Measurements from ENCODE around the gene RMDN2.

RMDN2 gene

GRCh38 chr2:37885329-37885993, 39.6 kb upstream of the RMDN2 start:
- Histone ChIP-seq H3K9ac (ENCODE audit: low read depth in 1 of 2, low read length in 2 of 2) (no peak overlapping the region), H3K27me3 (ENCODE audit: control insufficient read depth in 2 of 2, insufficient read depth in 2 of 2, low read length in 2 of 2) (peaks cover 0 to 3% of the 10 kb centered on the region in 2 donors), H3K9me3 (ENCODE audit: control insufficient read depth in 2 of 2, low read length in 2 of 2) (no peaks in the 10 kb centered on the region), H3K27ac (ENCODE audit: low read depth in 2 of 2, low read length in 2 of 2) (no peak overlapping the region), H3K4me1 (ENCODE audit: control insufficient read depth in 2 of 2, insufficient read depth in 2 of 2, low read length in 2 of 2) (no peaks in the 10 kb centered on the region), H3K4me3 (ENCODE audit: low read length in 2 of 2) (no peak overlapping the region), H3K36me3 (ENCODE audit: control insufficient read depth in 2 of 2, insufficient read depth in 2 of 2, low read length in 2 of 2) (no peaks in the 10 kb centered on the region)

- no peak overlapping the region for H3K4me3 ChIP-seq (ENCODE audit: low read length in 2 of 2)
- no peaks in the 10 kb centered on the region for H3K9me3 ChIP-seq (ENCODE audit: control insufficient read depth in 2 of 2, low read length in 2 of 2)
- H3K27ac ChIP-seq (ENCODE audit: low read depth in 2 of 2, low read length in 2 of 2): no peak overlapping the region
- no peaks in the 10 kb centered on the region for H3K27me3 ChIP-seq (ENCODE audit: control insufficient read depth in 2 of 2, insufficient read depth in 2 of 2, low read length in 2 of 2)
- no peak overlapping the region for H3K9ac ChIP-seq (ENCODE audit: low read depth in 1 of 2, low read length in 2 of 2)
- no peaks in the 10 kb centered on the region for H3K36me3 ChIP-seq (ENCODE audit: control insufficient read depth in 2 of 2, insufficient read depth in 2 of 2, low read length in 2 of 2)
- H3K4me1 ChIP-seq (ENCODE audit: control insufficient read depth in 2 of 2, insufficient read depth in 2 of 2, low read length in 2 of 2): peaks cover 0 to 5% of the 10 kb centered on the region in 2 donors
These were observed 38.3 kb upstream of the RMDN2 start for GRCh38 chr2:37886745-37887144.

GRCh38 chr2:37887286-37887685, 37.8 kb upstream of the RMDN2 start:
- Histone ChIP-seq H3K36me3 (ENCODE audit: control insufficient read depth in 2 of 2, insufficient read depth in 2 of 2, low read length in 2 of 2) (no peaks in the 10 kb centered on the region), H3K9ac (ENCODE audit: low read depth in 1 of 2, low read length in 2 of 2) (no peak overlapping the region), H3K9me3 (ENCODE audit: control insufficient read depth in 2 of 2, low read length in 2 of 2) (no peaks in the 10 kb centered on the region), H3K27ac (ENCODE audit: low read depth in 2 of 2, low read length in 2 of 2) (no peak overlapping the region), H3K4me1 (ENCODE audit: control insufficient read depth in 2 of 2, insufficient read depth in 2 of 2, low read length in 2 of 2) (peaks cover 0 to 5% of the 10 kb centered on the region in 2 donors), H3K27me3 (ENCODE audit: control insufficient read depth in 2 of 2, insufficient read depth in 2 of 2, low read length in 2 of 2) (no peaks in the 10 kb centered on the region), H3K4me3 (ENCODE audit: low read length in 2 of 2) (no peak overlapping the region)

- Histone ChIP-seq H3K27ac (ENCODE audit: low read depth in 2 of 2, low read length in 2 of 2) (no peak overlapping the region), H3K36me3 (ENCODE audit: control insufficient read depth in 2 of 2, insufficient read depth in 2 of 2, low read length in 2 of 2) (no peaks in the 10 kb centered on the region), H3K4me3 (ENCODE audit: low read length in 2 of 2) (no peak overlapping the region), H3K4me1 (ENCODE audit: control insufficient read depth in 2 of 2, insufficient read depth in 2 of 2, low read length in 2 of 2) (peaks cover 0 to 5% of the 10 kb centered on the region in 2 donors), H3K9me3 (ENCODE audit: control insufficient read depth in 2 of 2, low read length in 2 of 2) (no peaks in the 10 kb centered on the region), H3K27me3 (ENCODE audit: control insufficient read depth in 2 of 2, insufficient read depth in 2 of 2, low read length in 2 of 2) (no peaks in the 10 kb centered on the region), H3K9ac (ENCODE audit: low read depth in 1 of 2, low read length in 2 of 2) (no peak overlapping the region)
These were observed 34.1 kb upstream of the RMDN2 start for GRCh38 chr2:37890893-37891495.

- no peak overlapping the region for H3K4me3 ChIP-seq (ENCODE audit: low read length in 2 of 2)
- peaks cover 3 to 5% of the 10 kb centered on the region in 2 donors for H3K4me1 ChIP-seq (ENCODE audit: control insufficient read depth in 2 of 2, insufficient read depth in 2 of 2, low read length in 2 of 2)
- H3K9ac ChIP-seq (ENCODE audit: low read depth in 1 of 2, low read length in 2 of 2): no peak overlapping the region
- H3K27me3 ChIP-seq (ENCODE audit: control insufficient read depth in 2 of 2, insufficient read depth in 2 of 2, low read length in 2 of 2): no peaks in the 10 kb centered on the region
- no peak overlapping the region for H3K27ac ChIP-seq (ENCODE audit: low read depth in 2 of 2, low read length in 2 of 2)
- H3K36me3 ChIP-seq (ENCODE audit: control insufficient read depth in 2 of 2, insufficient read depth in 2 of 2, low read length in 2 of 2): no peaks in the 10 kb centered on the region
- no peaks in the 10 kb centered on the region for H3K9me3 ChIP-seq (ENCODE audit: control insufficient read depth in 2 of 2, low read length in 2 of 2)
These were observed 33.1 kb upstream of the RMDN2 start for GRCh38 chr2:37891846-37892435.

GRCh38 chr2:37892436-37893114, 32.5 kb upstream of the RMDN2 start:
- H3K9ac ChIP-seq (ENCODE audit: low read depth in 1 of 2, low read length in 2 of 2): no peak overlapping the region
- no peak overlapping the region for H3K27ac ChIP-seq (ENCODE audit: low read depth in 2 of 2, low read length in 2 of 2)
- peaks cover 5% of the 10 kb centered on the region in 2 donors for H3K4me1 ChIP-seq (ENCODE audit: control insufficient read depth in 2 of 2, insufficient read depth in 2 of 2, low read length in 2 of 2)
- no peak overlapping the region for H3K4me3 ChIP-seq (ENCODE audit: low read length in 2 of 2)
- H3K36me3 ChIP-seq (ENCODE audit: control insufficient read depth in 2 of 2, insufficient read depth in 2 of 2, low read length in 2 of 2): no peaks in the 10 kb centered on the region
- H3K9me3 ChIP-seq (ENCODE audit: control insufficient read depth in 2 of 2, low read length in 2 of 2): no peaks in the 10 kb centered on the region
- no peaks in the 10 kb centered on the region for H3K27me3 ChIP-seq (ENCODE audit: control insufficient read depth in 2 of 2, insufficient read depth in 2 of 2, low read length in 2 of 2)

GRCh38 chr2:37893327-37893726, 31.8 kb upstream of the RMDN2 start:
- Histone ChIP-seq H3K27ac (ENCODE audit: low read depth in 2 of 2, low read length in 2 of 2) (no peak overlapping the region), H3K4me1 (ENCODE audit: control insufficient read depth in 2 of 2, insufficient read depth in 2 of 2, low read length in 2 of 2) (peaks cover 5 to 7% of the 10 kb centered on the region in 2 donors), H3K4me3 (ENCODE audit: low read length in 2 of 2) (no peak overlapping the region), H3K27me3 (ENCODE audit: control insufficient read depth in 2 of 2, insufficient read depth in 2 of 2, low read length in 2 of 2) (no peaks in the 10 kb centered on the region), H3K9ac (ENCODE audit: low read depth in 1 of 2, low read length in 2 of 2) (no peak overlapping the region), H3K36me3 (ENCODE audit: control insufficient read depth in 2 of 2, insufficient read depth in 2 of 2, low read length in 2 of 2) (no peaks in the 10 kb centered on the region), H3K9me3 (ENCODE audit: control insufficient read depth in 2 of 2, low read length in 2 of 2) (no peaks in the 10 kb centered on the region)

- Histone ChIP-seq H3K9ac (ENCODE audit: low read depth in 1 of 2, low read length in 2 of 2) (no peak overlapping the region), H3K4me1 (ENCODE audit: control insufficient read depth in 2 of 2, insufficient read depth in 2 of 2, low read length in 2 of 2) (peaks cover 5 to 7% of the 10 kb centered on the region in 2 donors), H3K36me3 (ENCODE audit: control insufficient read depth in 2 of 2, insufficient read depth in 2 of 2, low read length in 2 of 2) (no peaks in the 10 kb centered on the region), H3K27me3 (ENCODE audit: control insufficient read depth in 2 of 2, insufficient read depth in 2 of 2, low read length in 2 of 2) (no peaks in the 10 kb centered on the region), H3K27ac (ENCODE audit: low read depth in 2 of 2, low read length in 2 of 2) (no peak overlapping the region), H3K4me3 (ENCODE audit: low read length in 2 of 2) (no peak overlapping the region), H3K9me3 (ENCODE audit: control insufficient read depth in 2 of 2, low read length in 2 of 2) (no peaks in the 10 kb centered on the region)
These were observed 31.0 kb upstream of the RMDN2 start for GRCh38 chr2:37894047-37894446.

- Histone ChIP-seq H3K36me3 (ENCODE audit: control insufficient read depth in 2 of 2, insufficient read depth in 2 of 2, low read length in 2 of 2) (no peaks in the 10 kb centered on the region), H3K27me3 (ENCODE audit: control insufficient read depth in 2 of 2, insufficient read depth in 2 of 2, low read length in 2 of 2) (no peaks in the 10 kb centered on the region), H3K4me1 (ENCODE audit: control insufficient read depth in 2 of 2, insufficient read depth in 2 of 2, low read length in 2 of 2) (peaks cover 5 to 7% of the 10 kb centered on the region in 2 donors), H3K4me3 (ENCODE audit: low read length in 2 of 2) (no peak overlapping the region), H3K9ac (ENCODE audit: low read depth in 1 of 2, low read length in 2 of 2) (no peak overlapping the region), H3K27ac (ENCODE audit: low read depth in 2 of 2, low read length in 2 of 2) (no peak overlapping the region), H3K9me3 (ENCODE audit: control insufficient read depth in 2 of 2, low read length in 2 of 2) (no peaks in the 10 kb centered on the region)
These were observed 30.5 kb upstream of the RMDN2 start for GRCh38 chr2:37894601-37895000.

GRCh38 chr2:37895140-37895539, 29.9 kb upstream of the RMDN2 start:
- Histone ChIP-seq H3K36me3 (ENCODE audit: control insufficient read depth in 2 of 2, insufficient read depth in 2 of 2, low read length in 2 of 2) (no peaks in the 10 kb centered on the region), H3K9me3 (ENCODE audit: control insufficient read depth in 2 of 2, low read length in 2 of 2) (no peaks in the 10 kb centered on the region), H3K4me1 (ENCODE audit: control insufficient read depth in 2 of 2, insufficient read depth in 2 of 2, low read length in 2 of 2) (peaks cover 5 to 7% of the 10 kb centered on the region in 2 donors), H3K9ac (ENCODE audit: low read depth in 1 of 2, low read length in 2 of 2) (no peak overlapping the region), H3K4me3 (ENCODE audit: low read length in 2 of 2) (no peak overlapping the region), H3K27ac (ENCODE audit: low read depth in 2 of 2, low read length in 2 of 2) (no peak overlapping the region), H3K27me3 (ENCODE audit: control insufficient read depth in 2 of 2, insufficient read depth in 2 of 2, low read length in 2 of 2) (no peaks in the 10 kb centered on the region)

Data from mucosa of rectum (tissue), 2 donors.